Stimulated activated CD8-positive, alpha-beta memory T cell treated with anti-CD3 and anti-CD28 coated beads, Interleukin-4, amount 100 ng/mL, for 48 hours (primary cell): Measurements from ENCODE around the gene SBNO1.
"Not testable (repeated sequence)": the region's sequence is repeated elsewhere in the genome, so short reads cannot be mapped to it uniquely, and the experiment has no call there.

ENCODE experiments used
- DNase-seq: peaks from one replicate; pipeline ENCODE4 v3.0.0-alpha.2; 2020

SBNO1 gene

GRCh38 chr12:123364532-123365024 is at the start of gene SBNO1:
TSS of gene SBNO1 (minus strand) at chr12:123364847. CDS start at chr12:123350441, 14,406 bp downstream.
- DNase-seq = peak; percentile 91

GRCh38 chr12:123410041-123410412 is 45.4 kb upstream of the SBNO1 start:
- DNase-seq = no peak

GRCh38 chr12:123409284-123410040 is 44.8 kb upstream of the SBNO1 start:
- not testable (repeated sequence) for DNase-seq

DNA sequence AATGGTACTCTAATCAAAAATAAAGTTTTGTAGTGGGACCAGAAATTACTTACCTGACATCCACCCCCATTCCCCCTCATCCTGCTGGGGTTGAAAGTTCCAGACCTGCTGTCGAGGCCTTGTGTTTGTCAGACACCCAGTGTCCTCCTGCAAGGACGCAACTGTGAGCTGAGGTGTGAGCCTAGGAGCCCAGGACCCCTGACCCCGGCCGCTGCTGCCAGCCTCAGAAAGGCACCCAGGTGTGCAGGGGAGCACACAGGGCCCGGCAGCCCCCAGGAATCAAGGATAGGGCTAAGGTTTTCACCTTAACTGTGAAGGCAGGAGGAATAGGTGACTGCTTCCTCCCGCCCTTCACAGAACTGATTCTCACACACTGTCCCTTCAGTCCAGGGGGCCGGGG is 44.0 kb upstream of the SBNO1 start:
- not testable (repeated sequence) for DNase-seq

GRCh38 chr12:123407934-123408333 is 43.3 kb upstream of the SBNO1 start:
- DNase-seq = not testable (repeated sequence)

DNA sequence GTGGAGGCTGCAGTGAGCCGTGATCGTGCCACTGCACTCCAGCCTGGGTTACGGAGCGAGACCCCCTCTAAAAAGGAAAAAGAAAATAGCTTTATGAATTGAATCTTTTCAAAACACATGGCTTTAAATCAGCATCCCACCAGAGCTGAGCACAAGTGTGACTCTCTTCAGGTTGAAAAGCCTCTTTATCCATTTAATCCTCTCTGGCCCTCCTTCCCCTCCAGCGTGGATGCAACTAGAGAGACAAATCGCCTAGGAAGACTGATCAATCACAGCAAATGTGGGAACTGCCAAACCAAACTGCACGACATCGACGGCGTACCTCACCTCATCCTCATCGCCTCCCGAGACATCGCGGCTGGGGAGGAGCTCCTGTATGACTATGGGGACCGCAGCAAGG is 42.6 kb upstream of the SBNO1 start:
- not testable (repeated sequence) for DNase-seq

- DNase-seq = no peak
Observed at GRCh38 chr12:123404581-123404980, 39.9 kb upstream of the SBNO1 start.

DNA sequence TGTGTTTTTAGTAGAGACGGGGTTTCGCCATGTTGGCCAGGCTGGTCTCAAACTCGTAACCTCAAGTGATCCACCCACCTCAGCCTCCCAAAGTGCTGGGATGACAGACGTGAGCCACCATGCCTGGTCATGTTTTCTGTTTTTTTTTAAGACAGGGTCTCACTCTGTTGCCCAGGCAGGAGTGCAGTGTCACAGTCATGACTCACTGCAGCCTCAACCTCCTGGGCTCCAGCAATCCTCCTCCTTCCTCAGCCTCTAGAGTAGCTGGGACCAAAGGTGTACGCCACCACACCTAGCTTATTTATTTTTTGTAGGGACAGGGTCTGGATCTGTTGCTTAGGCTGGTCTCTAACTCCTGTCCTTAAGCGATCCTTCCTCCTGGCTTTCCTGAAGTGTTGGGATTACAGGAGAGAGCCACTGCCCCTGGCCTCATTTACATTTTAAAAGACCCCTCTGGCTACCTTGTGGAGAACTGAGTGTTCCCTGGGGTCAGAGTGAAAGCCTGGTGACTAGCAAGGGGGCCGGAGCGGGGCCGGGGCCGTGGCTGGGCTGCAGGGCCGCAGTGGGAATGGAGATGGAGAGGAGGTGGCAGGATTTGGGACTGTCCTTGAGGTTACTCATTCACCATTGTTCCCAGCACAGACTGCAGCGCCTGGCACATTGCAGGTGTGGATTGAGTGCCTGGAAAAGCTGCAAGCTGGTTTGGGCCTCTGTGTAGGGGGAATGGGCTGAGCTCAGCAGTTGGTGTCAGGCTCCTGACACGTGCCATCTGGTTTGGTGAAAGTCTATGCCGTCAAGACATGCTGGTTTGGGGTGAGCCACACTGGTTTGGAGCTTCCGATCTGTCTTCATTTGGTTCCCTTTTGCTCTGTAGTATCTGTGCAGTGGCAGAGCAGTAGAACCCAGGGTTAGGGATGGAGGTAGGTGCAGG is 37.4 kb upstream of the SBNO1 start:
- no peak for DNase-seq

DNA sequence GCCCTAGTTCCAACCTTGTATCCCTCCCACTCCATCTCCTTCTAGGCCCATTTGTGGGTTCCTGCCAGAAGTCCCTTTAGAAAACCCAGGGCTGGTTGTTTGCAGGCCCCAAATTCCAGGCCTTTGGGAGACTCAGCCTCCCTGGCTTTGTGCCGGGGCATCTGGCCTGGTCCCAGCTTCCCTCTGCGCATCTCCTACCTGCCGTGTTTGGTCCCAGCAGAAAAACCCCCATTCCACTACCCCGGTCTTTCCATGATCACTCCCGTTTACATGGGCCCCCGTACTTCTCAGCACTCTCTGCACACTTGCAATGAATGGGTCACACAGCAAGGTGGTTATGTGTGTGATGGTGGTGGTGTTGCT is 34.6 kb upstream of the SBNO1 start:
- no peak for DNase-seq

- no peak for DNase-seq
Observed at GRCh38 chr12:123398550-123399254, 34.1 kb upstream of the SBNO1 start.

- no peak for DNase-seq
Observed at GRCh38 chr12:123398177-123398549, 33.5 kb upstream of the SBNO1 start.

GRCh38 chr12:123397400-123397799 is 32.8 kb upstream of the SBNO1 start:
- no peak for DNase-seq

GRCh38 chr12:123396954-123397353 is 32.3 kb upstream of the SBNO1 start:
- DNase-seq = no peak

DNA sequence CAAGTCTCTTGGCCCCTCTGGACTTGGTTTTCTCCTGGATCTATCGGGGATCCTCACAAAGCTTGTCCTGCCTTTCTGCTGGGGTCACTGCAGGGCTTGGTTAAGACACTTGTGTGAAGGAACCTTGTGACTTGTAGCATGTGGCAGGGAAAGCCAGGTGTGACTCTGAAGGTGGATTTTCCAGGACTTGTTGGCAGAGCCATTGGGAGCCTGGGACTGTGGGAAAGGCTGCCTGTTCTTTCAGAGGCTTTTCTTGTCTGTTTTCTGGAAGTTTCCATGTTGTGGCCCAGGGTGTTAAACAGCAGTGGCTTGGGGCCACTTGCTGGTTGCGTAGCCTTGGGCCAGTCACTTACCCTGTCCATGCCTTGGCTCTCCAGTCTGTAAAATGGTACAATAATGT is 31.9 kb upstream of the SBNO1 start:
- no peak for DNase-seq

GRCh38 chr12:123395236-123395635 is 30.6 kb upstream of the SBNO1 start:
- no peak for DNase-seq

GRCh38 chr12:123393747-123394146 is 29.1 kb upstream of the SBNO1 start:
- no peak for DNase-seq

DNA sequence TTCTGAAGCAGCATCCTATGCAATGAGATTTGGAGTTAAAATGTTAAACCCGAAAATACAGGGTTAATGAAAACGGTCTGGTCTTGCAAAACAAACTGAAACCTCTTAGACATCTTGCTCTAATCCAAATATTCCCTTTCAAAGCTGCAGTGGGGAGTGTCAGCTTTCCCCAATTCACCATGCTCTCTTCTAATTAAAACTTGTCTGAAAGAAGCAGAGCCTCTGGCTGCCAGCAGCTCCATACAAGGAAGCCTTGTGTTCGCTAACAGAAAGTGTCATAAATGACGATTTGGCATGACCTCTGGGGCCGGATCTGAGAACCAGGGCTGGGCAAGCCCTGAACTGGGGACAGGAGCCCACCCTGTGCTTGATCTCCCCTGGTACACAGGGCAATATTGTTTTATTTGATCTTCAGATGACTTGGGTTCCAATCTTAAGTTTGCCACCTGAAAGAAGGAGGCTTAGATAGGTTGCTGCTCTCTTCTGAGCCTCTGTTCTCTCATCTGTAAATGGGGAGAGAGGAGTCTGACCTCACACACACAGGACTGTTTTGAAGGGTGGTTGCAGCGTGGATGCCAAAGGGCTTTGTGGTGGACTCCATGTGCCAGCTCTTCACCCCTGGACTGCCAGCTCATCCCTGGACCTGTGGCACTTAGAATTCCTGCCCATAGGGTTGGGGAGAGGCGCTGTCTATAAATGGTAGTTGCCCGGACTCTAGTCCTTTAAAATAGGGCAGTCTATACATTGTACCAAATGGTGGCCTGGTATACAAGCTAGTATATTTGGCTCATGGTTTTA is 27.1 kb upstream of the SBNO1 start:
- DNase-seq = no peak

- DNase-seq = no peak
Observed at GRCh38 chr12:123390498-123391426, 26.1 kb upstream of the SBNO1 start.

GRCh38 chr12:123389560-123390351 is 25.1 kb upstream of the SBNO1 start:
- DNase-seq = peak; percentile 52

DNA sequence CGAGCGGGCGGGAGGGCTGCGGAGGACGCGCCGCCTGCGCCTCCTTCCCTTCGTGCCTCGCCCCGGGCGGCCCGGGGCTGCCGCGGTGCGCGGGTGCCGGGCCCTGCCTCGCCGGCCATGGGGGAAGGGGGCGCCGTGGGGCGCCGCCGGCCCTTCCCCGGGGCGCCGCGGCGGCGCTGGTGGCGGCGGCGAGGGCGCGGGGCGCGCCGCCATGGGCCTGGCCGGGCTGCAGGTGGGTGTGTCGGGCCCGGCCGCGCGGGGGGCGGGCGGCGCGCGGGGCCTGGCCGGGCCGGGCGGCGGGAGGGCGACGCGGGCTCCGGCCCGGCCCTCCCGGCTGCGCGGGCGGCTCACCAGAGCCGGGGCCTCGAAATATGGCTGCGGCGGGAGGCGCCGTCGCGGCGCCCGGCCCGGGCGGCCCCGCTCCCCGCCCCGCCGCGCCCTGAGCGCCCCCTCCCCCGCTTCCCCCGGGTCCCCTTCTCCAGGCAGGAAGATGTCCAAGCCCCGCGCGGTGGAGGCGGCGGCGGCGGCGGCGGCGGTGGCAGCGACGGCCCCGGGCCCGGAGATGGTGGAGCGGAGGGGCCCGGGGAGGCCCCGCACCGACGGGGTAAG is 24.4 kb upstream of the SBNO1 start:
- peak; percentile 28 for DNase-seq
